ENCODE data around the gene MDC1. TPM values are rescaled to one million over a fixed set of nuclear protein-coding genes. Genes with fewer than 3 reads are reported as not detected.

Gene MDC1
- total RNA-seq, 1 donor from 2014 or later = 25.2 TPM

- no peaks in the 10 kb centered on the region for H3K9me3 ChIP-seq (ENCODE audit: insufficient read depth, low read depth, low read length)
- peaks cover 58% of the 10 kb centered on the region for H4K20me1 ChIP-seq (ENCODE audit: insufficient read depth, low read length)
- H3K4me3 Mint-ChIP-seq (ENCODE audit: unreplicated experiment) = no peak overlapping the region
- H2AFZ ChIP-seq (ENCODE audit: low read depth, low read length) = no peak overlapping the region
- no peaks in the 10 kb centered on the region for H3K9me3 Mint-ChIP-seq (ENCODE audit: unreplicated experiment)
- no peak for DNase-seq (ENCODE audit: low read depth)
- FAIRE-seq = no peak
- no peaks in the 10 kb centered on the region for H3K27me3 ChIP-seq (ENCODE audit: insufficient read depth, low read length)
- no peak overlapping the region for H3K4me3 ChIP-seq (ENCODE audit: insufficient read depth, low read depth, low read length)
- peaks cover 25% of the 10 kb centered on the region for H3K4me1 Mint-ChIP-seq (ENCODE audit: low read depth, unreplicated experiment)
- peaks cover 37% of the 10 kb centered on the region for H3K36me3 ChIP-seq (ENCODE audit: insufficient read depth, low read length)
- peaks cover 23% of the 10 kb centered on the region for H3K36me3 Mint-ChIP-seq (ENCODE audit: low read depth, unreplicated experiment)
- no peak overlapping the region for H3K27ac ChIP-seq (ENCODE audit: low read depth, low read length)
- no peak overlapping the region for H3K27ac Mint-ChIP-seq (ENCODE audit: unreplicated experiment)
- H3K79me2 ChIP-seq (ENCODE audit: insufficient read depth, low read length) = peaks cover 60% of the 10 kb centered on the region
- H3K27me3 Mint-ChIP-seq (ENCODE audit: low read depth, unreplicated experiment) = no peaks in the 10 kb centered on the region
- TF ChIP-seq CTCF (IDR thresholded peaks at IDR 0.05; ENCODE audit: insufficient read depth, low read depth, low read length) (no peak), EZH2 (IDR thresholded peaks at IDR 0.05; ENCODE audit: insufficient read depth, low read length) (no peak)
- H3K9ac ChIP-seq (ENCODE audit: low read length) = no peak overlapping the region
- H3K4me2 ChIP-seq (ENCODE audit: low read length) = no peak overlapping the region
- peaks cover 23% of the 10 kb centered on the region for H3K4me1 ChIP-seq (ENCODE audit: insufficient read depth, low read length)
These were observed 40.3 kb downstream of the MDC1 start for GRCh38 chr6:30676660-30677285.

GRCh38 chr6:30672445-30673253 is 44.4 kb downstream of the MDC1 start, which contains the start of gene DHX16:
Gene DHX16 (minus strand): TSS chr6:30673006. CDS start chr6:30672841, 165 bp downstream.
- peaks cover 22% of the 10 kb centered on the region for H3K36me3 ChIP-seq (ENCODE audit: insufficient read depth, low read length)
- no peaks in the 10 kb centered on the region for H3K27me3 ChIP-seq (ENCODE audit: insufficient read depth, low read length)
- H3K36me3 Mint-ChIP-seq (ENCODE audit: low read depth, unreplicated experiment) = peaks cover 19% of the 10 kb centered on the region
- H3K79me2 ChIP-seq (ENCODE audit: insufficient read depth, low read length) = peaks cover 42% of the 10 kb centered on the region
- H3K4me1 ChIP-seq (ENCODE audit: insufficient read depth, low read length) = peaks cover 5% of the 10 kb centered on the region
- no peaks in the 10 kb centered on the region for H3K9me3 ChIP-seq (ENCODE audit: insufficient read depth, low read depth, low read length)
- no peaks in the 10 kb centered on the region for H3K27me3 Mint-ChIP-seq (ENCODE audit: low read depth, unreplicated experiment)
- H4K20me1 ChIP-seq (ENCODE audit: insufficient read depth, low read length) = peaks cover 23% of the 10 kb centered on the region
- H3K4me2 ChIP-seq (ENCODE audit: low read length) = peak within 1 kb of the TSS; percentile 97
- peak within 1 kb of the TSS; percentile 92 for H3K9ac ChIP-seq (ENCODE audit: low read length)
- H3K4me1 Mint-ChIP-seq (ENCODE audit: low read depth, unreplicated experiment) = peaks cover 11% of the 10 kb centered on the region
- peak within 1 kb of the TSS; percentile 83 for H3K4me3 ChIP-seq (ENCODE audit: insufficient read depth, low read depth, low read length)
- peak within 1 kb of the TSS; percentile 88 for H2AFZ ChIP-seq (ENCODE audit: low read depth, low read length)
- peak within 1 kb of the TSS; percentile 94 for H3K4me3 Mint-ChIP-seq (ENCODE audit: unreplicated experiment)
- FAIRE-seq = peak; percentile 80
- H3K9me3 Mint-ChIP-seq (ENCODE audit: unreplicated experiment) = no peaks in the 10 kb centered on the region
- H3K27ac ChIP-seq (ENCODE audit: low read depth, low read length) = peak within 1 kb of the TSS; percentile 63
- DNase-seq (ENCODE audit: low read depth) = peak; percentile 98
- no peak for TF ChIP-seq EZH2 (IDR thresholded peaks at IDR 0.05; ENCODE audit: insufficient read depth, low read length)
- peak; percentile 99 for TF ChIP-seq CTCF (IDR thresholded peaks at IDR 0.05; ENCODE audit: insufficient read depth, low read depth, low read length)
- peak within 1 kb of the TSS; percentile 88 for H3K27ac Mint-ChIP-seq (ENCODE audit: unreplicated experiment)

Data from astrocyte (in vitro differentiated cells and primary cell).